Right lobe of liver (tissue), 4 donors: ENCODE results near the gene KLC1.

Experiments used
- POLR2A ChIP-seq: fragments of 450-650 bp; IDR thresholded peaks from one replicate; pipeline ENCODE4 v1.6.1; 2017; ENCODE audit warnings: antibody characterized with exemption, mild to moderate bottlenecking
- TF ChIP-seq, protein P1 (sequence below), 4 donors: fragments of 200-600 bp in 3 of 4; fragments of 450-650 bp in 1 of 4; IDR thresholded peaks; one replicate each; pipeline versions ENCODE4 v1.5.1 to v1.8.0; 2016 to 2022; ENCODE audit warnings: antibody characterized with exemption in 4 of 4, mild to moderate bottlenecking in 2 of 4
- donor health status: DM: no; HTN: no; CAD: no.
- donor health status: DM: no; HTN: no; CAD: no.
- donor health status: DM: no; HTN: yes; CAD: no.

DNA sequence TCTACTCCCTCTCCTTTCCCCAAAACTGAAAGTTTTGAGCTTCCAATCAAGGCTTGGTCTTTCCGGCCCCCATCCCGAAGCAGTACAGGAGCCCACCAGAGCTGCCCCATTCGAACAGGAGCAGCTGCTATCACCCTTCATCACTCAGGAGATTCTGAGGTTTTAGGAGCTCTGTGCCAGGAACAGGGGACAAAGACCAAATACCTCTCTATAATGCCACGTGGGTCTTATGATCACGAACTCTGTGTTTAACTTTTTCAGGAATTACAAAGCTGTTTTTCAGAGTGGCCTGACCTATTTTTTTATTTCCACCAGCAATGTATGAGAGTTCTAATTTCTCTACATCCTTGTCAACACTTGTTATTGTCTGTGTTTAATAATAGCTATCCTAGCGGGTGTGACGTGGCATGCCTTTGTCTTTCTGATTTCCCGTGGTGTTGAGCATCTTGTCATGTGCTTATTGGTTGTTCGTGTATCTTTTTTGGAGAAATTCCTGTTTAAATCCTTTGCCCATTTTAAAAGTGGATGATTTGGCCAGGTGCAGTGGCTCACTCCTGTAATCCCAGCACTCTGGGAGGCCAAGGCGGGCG lies 44.6 kb upstream of the KLC1 start:
- TF ChIP-seq, protein P1, sequence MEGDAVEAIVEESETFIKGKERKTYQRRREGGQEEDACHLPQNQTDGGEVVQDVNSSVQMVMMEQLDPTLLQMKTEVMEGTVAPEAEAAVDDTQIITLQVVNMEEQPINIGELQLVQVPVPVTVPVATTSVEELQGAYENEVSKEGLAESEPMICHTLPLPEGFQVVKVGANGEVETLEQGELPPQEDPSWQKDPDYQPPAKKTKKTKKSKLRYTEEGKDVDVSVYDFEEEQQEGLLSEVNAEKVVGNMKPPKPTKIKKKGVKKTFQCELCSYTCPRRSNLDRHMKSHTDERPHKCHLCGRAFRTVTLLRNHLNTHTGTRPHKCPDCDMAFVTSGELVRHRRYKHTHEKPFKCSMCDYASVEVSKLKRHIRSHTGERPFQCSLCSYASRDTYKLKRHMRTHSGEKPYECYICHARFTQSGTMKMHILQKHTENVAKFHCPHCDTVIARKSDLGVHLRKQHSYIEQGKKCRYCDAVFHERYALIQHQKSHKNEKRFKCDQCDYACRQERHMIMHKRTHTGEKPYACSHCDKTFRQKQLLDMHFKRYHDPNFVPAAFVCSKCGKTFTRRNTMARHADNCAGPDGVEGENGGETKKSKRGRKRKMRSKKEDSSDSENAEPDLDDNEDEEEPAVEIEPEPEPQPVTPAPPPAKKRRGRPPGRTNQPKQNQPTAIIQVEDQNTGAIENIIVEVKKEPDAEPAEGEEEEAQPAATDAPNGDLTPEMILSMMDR (IDR thresholded peaks at IDR 0.05): no peak
- no peak for TF ChIP-seq POLR2A
